ENCODE results near the gene ITIH2. TPM values are rescaled to one million over a fixed set of nuclear protein-coding genes. Genes with fewer than 3 reads are reported as not detected.

ITIH2 gene
- total RNA-seq, 1 experiment from 2014 or later, result 0.57 TPM

- Histone ChIP-seq H3K27ac (ENCODE audit: low read depth, low read length) (no peak overlapping the region), H3K4me2 (ENCODE audit: low read length) (no peak overlapping the region), H2AFZ (ENCODE audit: low read depth, low read length, poor library complexity, severe bottlenecking) (no peak overlapping the region), H3K36me3 (ENCODE audit: control insufficient read depth in 1 of 2, insufficient read depth in 2 of 2, low read length in 2 of 2) (no peaks in the 10 kb centered on the region), H3K9ac (ENCODE audit: low read length) (no peak overlapping the region), H3K9me2 (ENCODE audit: insufficient read depth) (no peaks in the 10 kb centered on the region), H3K79me2 (ENCODE audit: insufficient read depth, low read length) (no peaks in the 10 kb centered on the region), H3K4me1 (ENCODE audit: control insufficient read depth in 1 of 2, insufficient read depth in 2 of 2, low read length in 2 of 2) (no peaks in the 10 kb centered on the region), H3K27me3 (ENCODE audit: insufficient read depth, low read length) (peaks cover 22% of the 10 kb centered on the region), H3K4me3 (replicated peaks in 1 of 2; ENCODE audit: low read depth in 1 of 2, low read length in 2 of 2) (no peak overlapping the region), H4K20me1 (ENCODE audit: insufficient read depth) (no peaks in the 10 kb centered on the region), H3K9me3 (ENCODE audit: control insufficient read depth in 1 of 2, insufficient read depth in 1 of 2, low read depth in 1 of 2, low read length in 2 of 2) (no peaks in the 10 kb centered on the region)
- ATAC-seq, result no peak
- intact Hi-C loops (cut with micrococcal nuclease), result no loop called here
- ChIA-PET RAD21 (ENCODE audit: low non-redundant PET in 1 of 2, low total read pairs in 2 of 2, uncharacterized antibody in 2 of 2, unreplicated experiment in 2 of 2) (no interaction called here), POLR2A (no interaction called here), CTCF (interaction anchor here (1.2 kb wide), 1 partner anchor 21 kb away, joined by 3 read pairs; no protein-coding TSS in a partner anchor)
- TF ChIP-seq ZFX (IDR thresholded peaks at IDR 0.05), result no peak
- no peak for TF ChIP-seq CTCF (IDR thresholded peaks at IDR 0.05 in 2 of 3, conservative IDR thresholded peaks at IDR 0.05 in 1 of 3; ENCODE audit: borderline replicate concordance in 1 of 3, insufficient read depth in 1 of 3, low read depth in 2 of 3, low read length in 2 of 3)
- TF ChIP-seq POLR2A (IDR thresholded peaks at IDR 0.05; ENCODE audit: borderline replicate concordance, extremely low read depth, insufficient read depth, insufficient read length), result no peak
- TF ChIP-seq EZH2phosphoT487 (IDR thresholded peaks at IDR 0.05; ENCODE audit: borderline replicate concordance), result no peak
- TF ChIP-seq SP1 (IDR thresholded peaks at IDR 0.05; ENCODE audit: low read depth), result no peak
- TF ChIP-seq SRF (IDR thresholded peaks at IDR 0.05; ENCODE audit: low read depth), result no peak
- TF ChIP-seq JUND (IDR thresholded peaks at IDR 0.05), result no peak
- TF ChIP-seq ZBTB33 (IDR thresholded peaks at IDR 0.05; ENCODE audit: extremely low read depth, insufficient replicate concordance, low read length), result no peak
- BruUV-seq (replicated peaks), result no TSS peak
- no peak for DNase-seq (ENCODE audit: low read depth, low spot score)
Observed at GRCh38 chr10:7665767-7666166, 37.3 kb upstream of the ITIH2 start.

Data from HCT116 (cell line).